RKO (cell line): ENCODE data around the gene GID4.

Experiments used
- DNase-seq: peaks from one replicate; pipeline ENCODE4 v3.0.0-alpha.2; 2016; ENCODE audit warnings: low spot score

The GID4 gene

GRCh38 chr17:18101828-18102227 is 62.6 kb downstream of the GID4 start:
- no peak for DNase-seq

- DNase-seq: no peak
Observed at GRCh38 chr17:18102640-18103039, 63.4 kb downstream of the GID4 start.

- DNase-seq: no peak
Observed at GRCh38 chr17:18105027-18105426, 65.8 kb downstream of the GID4 start.

- DNase-seq: no peak
Observed at GRCh38 chr17:18105595-18105994, 66.4 kb downstream of the GID4 start.

- DNase-seq: no peak
Observed at GRCh38 chr17:18106211-18106610, 67.0 kb downstream of the GID4 start.

- DNase-seq: no peak
Observed at GRCh38 chr17:18107061-18107790, 68.0 kb downstream of the GID4 start.

GRCh38 chr17:18107971-18108370 is 68.8 kb downstream of the GID4 start:
- DNase-seq: no peak

GRCh38 chr17:18108401-18109312 is 69.4 kb downstream of the GID4 start, which contains the start of gene MYO15A:
Gene MYO15A, plus strand, starts transcription at chr17:18108756. Its CDS starts 10,045 bp downstream, at chr17:18118801.
- DNase-seq: no peak

GRCh38 chr17:18109935-18110485 is 70.8 kb downstream of the GID4 start:
- no peak for DNase-seq

GRCh38 chr17:18110636-18111145 is 71.5 kb downstream of the GID4 start:
- DNase-seq: no peak

- no peak for DNase-seq
Observed at GRCh38 chr17:18111330-18111971, 72.2 kb downstream of the GID4 start.

GRCh38 chr17:18115517-18115916 is 76.3 kb downstream of the GID4 start:
- no peak for DNase-seq

- no peak for DNase-seq
Observed at GRCh38 chr17:18116078-18116477, 76.9 kb downstream of the GID4 start.

- DNase-seq: no peak
Observed at GRCh38 chr17:18117533-18117932, 78.3 kb downstream of the GID4 start.
